ENCODE results near the gene PNPLA3.

The PNPLA3 gene

DNA sequence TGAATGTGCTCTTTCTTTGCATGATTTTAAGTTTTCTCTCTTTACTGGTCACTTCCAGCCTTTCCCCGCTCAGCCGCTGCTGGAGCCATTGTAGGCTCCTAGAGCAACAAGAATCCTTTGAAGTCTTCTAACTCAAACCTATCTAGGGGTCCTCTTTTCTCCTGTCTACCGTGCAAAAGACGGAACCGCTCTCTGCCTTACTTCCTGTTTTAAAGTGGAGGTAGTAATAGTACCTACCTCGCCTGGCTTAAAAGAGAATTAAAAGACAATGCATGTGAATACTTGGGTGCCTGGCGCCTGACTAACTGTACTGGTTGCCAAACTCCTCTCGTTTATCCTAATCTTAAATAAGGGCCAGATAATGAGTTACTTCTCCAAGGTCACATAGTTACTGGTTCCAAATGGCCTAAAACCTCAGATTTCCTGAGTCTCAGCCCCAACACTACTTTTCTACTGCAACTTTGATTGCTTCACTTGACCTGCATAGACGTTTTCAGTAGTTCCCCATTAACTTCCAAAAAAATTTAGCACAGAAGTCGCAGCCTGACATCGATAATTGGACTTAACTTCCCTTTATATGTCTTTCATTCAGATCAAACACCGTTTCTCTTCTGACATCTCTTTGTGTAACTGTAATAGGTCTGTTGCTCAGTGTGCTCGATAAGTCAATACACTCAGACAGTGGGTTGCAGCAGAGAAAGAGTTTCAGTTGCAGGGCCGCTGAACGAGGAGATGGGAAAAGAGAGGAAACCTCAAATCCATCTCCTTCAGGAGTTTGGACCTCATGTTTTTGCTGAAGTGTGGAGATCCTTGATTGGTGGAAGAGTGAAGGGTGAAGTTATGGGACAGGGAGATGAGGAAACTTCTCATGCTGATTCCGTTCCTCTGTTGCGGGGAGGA is 32.5 kb downstream of the PNPLA3 start:
- in situ Hi-C loops (cut with HindIII; ENCODE audit: low sequenced_read_pairs), result no loop called here
- no peak for TF ChIP-seq CTCF (IDR thresholded peaks at IDR 0.05; ENCODE audit: low read depth, low read length)
- H3K4me3 ChIP-seq (ENCODE audit: low read depth, low read length), result peak overlapping the region; percentile 84
- DNase-seq (ENCODE audit: low read depth, low spot score), result peak; percentile 3

GRCh38 chr22:43956805-43957463 is 33.3 kb downstream of the PNPLA3 start:
- in situ Hi-C loops (cut with HindIII; ENCODE audit: low sequenced_read_pairs), result no loop called here
- DNase-seq (ENCODE audit: low read depth, low spot score), result no peak
- TF ChIP-seq CTCF (IDR thresholded peaks at IDR 0.05; ENCODE audit: low read depth, low read length), result no peak
- no peak overlapping the region for H3K4me3 ChIP-seq (ENCODE audit: low read depth, low read length)

GRCh38 chr22:43957871-43958270 is 34.3 kb downstream of the PNPLA3 start:
- no peak for DNase-seq (ENCODE audit: low read depth, low spot score)
- TF ChIP-seq CTCF (IDR thresholded peaks at IDR 0.05; ENCODE audit: low read depth, low read length), result no peak
- in situ Hi-C loops (cut with HindIII; ENCODE audit: low sequenced_read_pairs), result no loop called here
- H3K4me3 ChIP-seq (ENCODE audit: low read depth, low read length), result no peak overlapping the region

DNA sequence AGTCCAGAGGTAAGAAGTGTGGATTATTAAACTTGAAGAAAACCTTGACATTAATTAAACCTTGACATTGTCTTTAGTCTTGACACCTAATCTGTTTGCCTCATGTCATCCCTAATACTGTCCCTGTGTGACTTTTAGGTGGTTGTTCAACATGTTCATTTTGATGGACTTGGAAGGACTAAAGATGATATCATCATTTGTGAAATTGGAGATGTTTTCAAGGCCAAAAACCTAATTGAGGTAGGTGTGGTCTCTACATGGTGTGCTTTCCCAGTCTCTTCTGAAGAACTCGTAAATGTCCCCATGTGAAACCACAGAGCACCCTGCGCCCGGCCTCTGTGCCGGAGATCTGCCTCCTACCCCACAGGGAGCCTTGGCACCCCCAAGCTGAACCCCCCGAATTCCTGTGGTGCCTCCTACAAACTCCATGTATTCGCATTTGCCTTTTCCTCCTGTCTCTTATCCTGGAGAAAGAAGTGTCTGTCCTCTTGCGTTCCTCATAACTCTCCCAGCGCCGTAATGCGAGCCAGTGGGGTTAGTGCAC is 40.8 kb downstream of the PNPLA3 start:
- no peak for DNase-seq (ENCODE audit: low read depth, low spot score)
- H3K4me3 ChIP-seq (ENCODE audit: low read depth, low read length), result no peak overlapping the region
- no peak for TF ChIP-seq CTCF (IDR thresholded peaks at IDR 0.05; ENCODE audit: low read depth, low read length)
- in situ Hi-C loops (cut with HindIII; ENCODE audit: low sequenced_read_pairs), result no loop called here

DNA sequence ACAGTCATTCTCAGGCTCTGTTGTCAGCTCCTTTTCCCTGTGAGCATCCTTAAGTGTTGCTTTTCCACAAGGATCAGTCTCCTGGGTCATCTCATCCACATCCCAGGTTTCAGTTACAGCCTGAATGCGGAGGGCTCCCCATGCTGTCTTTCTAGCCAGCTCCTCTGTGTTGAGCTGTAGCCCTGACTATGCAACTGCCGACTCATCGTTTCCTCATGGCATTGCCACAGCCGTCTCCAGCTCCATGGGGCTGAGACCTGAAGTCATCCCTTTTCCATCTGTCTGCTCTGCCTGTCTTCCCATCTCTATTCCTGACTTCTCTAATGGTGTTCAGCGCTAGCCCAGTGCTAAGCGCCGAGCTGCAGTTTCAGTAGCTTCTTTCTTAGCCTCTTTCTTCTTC is 43.5 kb downstream of the PNPLA3 start:
- H3K4me3 ChIP-seq (ENCODE audit: low read depth, low read length), result no peak overlapping the region
- no peak for DNase-seq (ENCODE audit: low read depth, low spot score)
- no peak for TF ChIP-seq CTCF (IDR thresholded peaks at IDR 0.05; ENCODE audit: low read depth, low read length)
- in situ Hi-C loops (cut with HindIII; ENCODE audit: low sequenced_read_pairs), result no loop called here

GRCh38 chr22:43968614-43969013 is 45.0 kb downstream of the PNPLA3 start:
- TF ChIP-seq CTCF (IDR thresholded peaks at IDR 0.05; ENCODE audit: low read depth, low read length), result no peak
- H3K4me3 ChIP-seq (ENCODE audit: low read depth, low read length), result no peak overlapping the region
- in situ Hi-C loops (cut with HindIII; ENCODE audit: low sequenced_read_pairs), result no loop called here
- DNase-seq (ENCODE audit: low read depth, low spot score), result no peak
